HepG2 (cell line): ENCODE data around the gene MTCL1. TPM values are rescaled to one million over a fixed set of nuclear protein-coding genes. Genes with fewer than 3 reads are reported as not detected.

Source experiments
- ATAC-seq: fragments of 200-7000 bp; cut with Tn5 transposase; 3 replicates; pipeline ENCODE4 v1.9.1; 2020; ENCODE audit warnings: mild to moderate bottlenecking, moderate library complexity
- BruUV-seq: library from RNA; stranded (reverse); fragments of 400-500 nt; replicated peaks from 2 replicates; lab custom pipeline; 2021; lab: Mats Ljungman, UMichigan
- CTCF ChIA-PET: fragments of 300-600 bp; formaldehyde crosslinking; extraction: SDS; loops from one replicate; lab custom pipeline; 2021; ENCODE audit warnings: low total read pairs, inconsistent platforms, low intra/inter-chr PET ratio; lab: Yijun Ruan, JAX
- POLR2A ChIA-PET: fragments of 350-600 bp; sonication (Branson Sonifier 250); formaldehyde crosslinking; loops from one replicate; lab custom pipeline; 2020; ENCODE audit warnings: antibody characterized with exemption, inconsistent platforms; lab: Yijun Ruan, JAX
- DNase-seq: peaks from one replicate; pipeline ENCODE4 v3.0.0-alpha.2; 2015; ENCODE audit warnings: low spot score
- FAIRE-seq: peaks from 3 replicates; lab custom pipeline; 2011; peaks lifted over from hg19 to GRCh38; lab: Jason Lieb, UNC
- H2AFZ ChIP-seq: one replicate; pipeline ENCODE4 v1.6.1; 2011; ENCODE audit warnings: low read length, inconsistent platforms
- H3K27ac ChIP-seq: fragments of 300-600 bp; 3 replicates; pipeline ENCODE4 v1.8.0; 2011; ENCODE audit warnings: mixed run types, mild to moderate bottlenecking, mixed read lengths, low read length, inconsistent platforms; ENCODE audit not compliant: insufficient read depth; ENCODE audit errors: extremely low read length
- H3K27me3 ChIP-seq, 2 experiments: fragments of 200-600 bp in 1 of 2; 2 replicates in 1 of 2; 3 replicates in 1 of 2; pipeline versions ENCODE4 v1.6.0 to v1.8.0; 2011; ENCODE audit warnings: low read length in 2 of 2, mild to moderate bottlenecking in 2 of 2, moderate library complexity in 2 of 2, inconsistent platforms in 1 of 2; ENCODE audit not compliant: insufficient read depth in 2 of 2, control insufficient read depth in 1 of 2
- H3K36me3 ChIP-seq, 2 experiments: fragments of 200-600 bp in 1 of 2; replicated peaks in 1 of 2; 2 replicates in 1 of 2; 3 replicates in 1 of 2; pipeline versions ENCODE4 v1.5.1 to v1.8.0; 2011; ENCODE audit warnings: low read length in 2 of 2, inconsistent platforms in 1 of 2; ENCODE audit not compliant: insufficient read depth in 2 of 2, control insufficient read depth in 1 of 2
- H3K4me1 ChIP-seq: 2 replicates; pipeline ENCODE4 v1.5.1; 2012; ENCODE audit warnings: low read length, inconsistent platforms; ENCODE audit not compliant: insufficient read depth
- H3K4me2 ChIP-seq: 2 replicates; pipeline ENCODE4 v1.6.0; 2011; ENCODE audit warnings: low read depth, low read length, inconsistent platforms
- H3K4me3 ChIP-seq, 3 experiments: fragments of 200-600 bp in 1 of 3; sonication (generic), shearing (Covaris generic) in 1 of 3; replicated peaks in 1 of 3; 2 replicates each; pipeline ENCODE4 v1.5.1; 2011 to 2016; ENCODE audit warnings: low read length in 3 of 3, inconsistent platforms in 2 of 3, low read depth in 2 of 3, mild to moderate bottlenecking in 2 of 3, control low read depth in 1 of 3, mixed read lengths in 1 of 3; ENCODE audit not compliant: insufficient read depth in 1 of 3
- H3K79me2 ChIP-seq: one replicate; pipeline ENCODE4 v1.6.1; 2011; ENCODE audit warnings: low read length, inconsistent platforms; ENCODE audit not compliant: insufficient read depth
- H3K9ac ChIP-seq: 2 replicates; pipeline ENCODE4 v1.6.0; 2011; ENCODE audit warnings: mild to moderate bottlenecking, low read depth, low read length, inconsistent platforms; ENCODE audit not compliant: insufficient read depth
- H3K9me3 ChIP-seq: 2 replicates; pipeline ENCODE4 v1.5.1; 2012; ENCODE audit warnings: mild to moderate bottlenecking, low read length
- H4K20me1 ChIP-seq: 2 replicates; pipeline ENCODE4 v1.6.0; 2011; ENCODE audit warnings: inconsistent platforms, mild to moderate bottlenecking, low read length, moderate library complexity; ENCODE audit not compliant: insufficient read depth
- CREB1 ChIP-seq, 2 experiments: fragments of 450-650 bp in 1 of 2; IDR thresholded peaks; 2 replicates each; pipeline ENCODE4 v1.6.1; 2016 to 2017; ENCODE audit warnings: control low read depth in 1 of 2, mild to moderate bottlenecking in 1 of 2, missing compliant biosample characterization in 1 of 2, missing genetic modification characterization in 1 of 2
- KDM5B ChIP-seq: sonication (generic); formaldehyde crosslinking; IDR thresholded peaks from 2 replicates; pipeline ENCODE4 v1.4.0; 2020; ENCODE audit warnings: missing genetic modification reagents, mild to moderate bottlenecking, borderline replicate concordance
- PTBP1 ChIP-seq: fragments of 200-400 bp; formaldehyde crosslinking; IDR thresholded peaks from 2 replicates; pipeline ENCODE4 v1.6.1; 2018; ENCODE audit warnings: low read length, low read depth; ENCODE audit not compliant: poor library complexity, severe bottlenecking
- WGBS: methylation state at CpG from one replicate; pipeline ENCODE4 v1.1.6; 2017; ENCODE audit warnings: low lambda C conversion rate; 5-methylcytosine and 5-hydroxymethylcytosine counted together
- in situ Hi-C: cut with HindIII; loops from 2 replicates; pipeline ENCODE4 v1.10.0; 2017; ENCODE audit warnings: low pct_unique_long_range_greater_than_20kb; ENCODE audit not compliant: extremely low pct_ligation_motif_present
- intact Hi-C: fragments of 100-400 bp; cut with micrococcal nuclease; formaldehyde crosslinking; loops from one replicate; pipeline ENCODE4 v1.10.0; 2022; ENCODE audit not compliant: unreplicated experiment
- polyA plus RNA-seq, 8 experiments: library from polyadenylated mRNA; depleted of rRNA in 3 of 8; stranded (reverse) in 7 of 8; unstranded in 1 of 8; fragments of >200 nt; fragmentation: Illumina TruSeq in 4 of 8; extraction: Trizol in 4 of 8; gene quantifications; 2 replicates each; pipeline versions ENCODE4 v1.2.1 to v1.2.3, GENCODE V29; 2011 to 2016; ENCODE audit warnings: low read depth in 4 of 8, missing spikeins in 1 of 8, mixed read lengths in 1 of 8; ENCODE audit not compliant: insufficient read depth in 1 of 8
- total RNA-seq, 5 experiments: library from RNA; depleted of rRNA; stranded (reverse); fragments of >200 nt; fragmentation: Illumina TruSeq; extraction: Trizol; gene quantifications; 2 replicates each; pipeline ENCODE4 v1.2.3, GENCODE V29; 2016; ENCODE audit warnings: low read depth in 1 of 5
- TF ChIP-seq, protein P1 (sequence below): sonication (generic); formaldehyde crosslinking; IDR thresholded peaks from 2 replicates; pipeline ENCODE4 v1.8.0; 2023; ENCODE audit warnings: mild to moderate bottlenecking, missing genetic modification reagents

The MTCL1 gene
- total and polyA plus RNA-seq, 2 of the 13 experiments (the other 11 are each of a cell fraction or from before 2014, with no cell fraction given), result 3.1 to 3.2 TPM

GRCh38 chr18:8845506-8845905, 140.2 kb downstream of the MTCL1 start:
- ChIA-PET POLR2A (no interaction called here), CTCF (no interaction called here)
- H3K4me3 ChIP-seq, result no peak overlapping the region
- in situ Hi-C loops, result no loop called here
- H3K9ac ChIP-seq, result no peak overlapping the region
- no peak overlapping the region for H2AFZ ChIP-seq
- no peaks in the 10 kb centered on the region for H3K36me3 ChIP-seq
- peaks cover 0 to 5% of the 10 kb centered on the region in 2 experiments; a peak in 2 of 5 replicates for H3K27me3 ChIP-seq
- DNase-seq (no peak), FAIRE-seq (no peak), ATAC-seq (no peak)
- H3K27ac ChIP-seq, result no peak overlapping the region
- H3K9me3 ChIP-seq, result no peaks in the 10 kb centered on the region
- no peaks in the 10 kb centered on the region for H3K79me2 ChIP-seq
- BruUV-seq, result no TSS peak
- no peaks in the 10 kb centered on the region for H3K4me1 ChIP-seq
- no peak for TF ChIP-seq PTBP1
- TF ChIP-seq, protein P1, sequence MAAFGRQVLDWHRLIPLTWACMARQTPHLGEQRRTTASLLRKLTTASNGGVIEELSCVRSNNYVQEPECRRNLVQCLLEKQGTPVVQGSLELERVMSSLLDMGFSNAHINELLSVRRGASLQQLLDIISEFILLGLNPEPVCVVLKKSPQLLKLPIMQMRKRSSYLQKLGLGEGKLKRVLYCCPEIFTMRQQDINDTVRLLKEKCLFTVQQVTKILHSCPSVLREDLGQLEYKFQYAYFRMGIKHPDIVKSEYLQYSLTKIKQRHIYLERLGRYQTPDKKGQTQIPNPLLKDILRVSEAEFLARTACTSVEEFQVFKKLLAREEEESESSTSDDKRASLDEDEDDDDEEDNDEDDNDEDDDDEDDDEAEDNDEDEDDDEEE, result no peak
- no peaks in the 10 kb centered on the region for H4K20me1 ChIP-seq
- no peak overlapping the region for H3K4me2 ChIP-seq
- intact Hi-C loops, result no loop called here
- WGBS, result 66% methylated on average over 7 of the region's 7 CpGs

GRCh38 chr18:8847066-8847755, 141.9 kb downstream of the MTCL1 start:
- Histone ChIP-seq H3K4me2 (no peak overlapping the region), H3K4me1 (no peaks in the 10 kb centered on the region), H4K20me1 (no peaks in the 10 kb centered on the region), H3K9me3 (no peaks in the 10 kb centered on the region), H3K36me3 (no peaks in the 10 kb centered on the region), H3K27me3 (peaks cover 0 to 5% of the 10 kb centered on the region in 2 experiments; a peak in 2 of 5 replicates), H3K4me3 (no peak overlapping the region), H3K27ac (no peak overlapping the region), H2AFZ (no peak overlapping the region), H3K79me2 (no peaks in the 10 kb centered on the region), H3K9ac (no peak overlapping the region)
- BruUV-seq, result no TSS peak
- in situ Hi-C loops (no loop called here), intact Hi-C loops (no loop called here)
- CTCF ChIA-PET, result no interaction called here
- FAIRE-seq (no peak), DNase-seq (no peak), ATAC-seq (no peak)
- TF ChIP-seq KDM5B, result no peak
- 0 out of 2 replicates have a peak, but pooled peaks have one; percentile 4 for TF ChIP-seq CREB1 (IDR thresholded peaks at IDR 0.05)
- no peak for TF ChIP-seq CREB1 (CRISPR knock-in tag; IDR thresholded peaks at IDR 0.05)
- 19% methylated on average over 6 of the region's 6 CpGs for WGBS
- POLR2A ChIA-PET, result no interaction called here
